ENCODE data around the gene PRMT5.

Gene PRMT5

DNA sequence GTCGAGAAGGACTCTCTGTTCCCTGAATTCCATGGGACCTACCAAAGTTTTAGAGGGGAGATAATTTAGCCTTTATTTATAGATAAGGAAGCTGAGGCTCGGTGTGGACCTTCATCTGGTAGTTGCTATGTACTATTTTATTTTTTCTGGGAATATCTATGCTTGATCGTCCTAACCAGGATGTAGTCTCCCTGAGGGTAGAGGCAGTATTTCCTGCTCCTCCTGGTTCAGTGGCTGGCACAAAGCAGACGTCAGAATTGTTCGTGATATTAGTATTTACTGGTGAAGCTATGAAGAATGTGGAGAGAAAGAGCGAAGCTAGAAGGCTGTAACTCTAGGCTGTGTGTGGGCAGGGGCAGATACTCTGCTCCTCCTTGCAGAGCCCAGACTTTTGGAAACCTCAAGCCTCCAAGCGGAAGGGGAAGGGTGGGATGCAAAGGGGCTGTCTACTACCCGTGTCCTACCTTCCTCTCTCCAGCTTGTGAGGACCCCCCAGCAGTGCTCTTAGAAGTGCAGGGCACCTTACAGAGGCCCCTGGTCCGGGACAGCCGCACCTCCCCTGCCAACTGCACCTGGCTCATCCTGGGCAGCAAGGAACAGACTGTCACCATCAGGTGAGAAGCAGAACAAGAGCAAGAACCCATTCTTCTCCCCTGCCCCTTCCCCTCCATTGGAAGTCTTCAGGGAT lies 56.2 kb downstream of the PRMT5 start:
- no peak for DNase-seq

DNA sequence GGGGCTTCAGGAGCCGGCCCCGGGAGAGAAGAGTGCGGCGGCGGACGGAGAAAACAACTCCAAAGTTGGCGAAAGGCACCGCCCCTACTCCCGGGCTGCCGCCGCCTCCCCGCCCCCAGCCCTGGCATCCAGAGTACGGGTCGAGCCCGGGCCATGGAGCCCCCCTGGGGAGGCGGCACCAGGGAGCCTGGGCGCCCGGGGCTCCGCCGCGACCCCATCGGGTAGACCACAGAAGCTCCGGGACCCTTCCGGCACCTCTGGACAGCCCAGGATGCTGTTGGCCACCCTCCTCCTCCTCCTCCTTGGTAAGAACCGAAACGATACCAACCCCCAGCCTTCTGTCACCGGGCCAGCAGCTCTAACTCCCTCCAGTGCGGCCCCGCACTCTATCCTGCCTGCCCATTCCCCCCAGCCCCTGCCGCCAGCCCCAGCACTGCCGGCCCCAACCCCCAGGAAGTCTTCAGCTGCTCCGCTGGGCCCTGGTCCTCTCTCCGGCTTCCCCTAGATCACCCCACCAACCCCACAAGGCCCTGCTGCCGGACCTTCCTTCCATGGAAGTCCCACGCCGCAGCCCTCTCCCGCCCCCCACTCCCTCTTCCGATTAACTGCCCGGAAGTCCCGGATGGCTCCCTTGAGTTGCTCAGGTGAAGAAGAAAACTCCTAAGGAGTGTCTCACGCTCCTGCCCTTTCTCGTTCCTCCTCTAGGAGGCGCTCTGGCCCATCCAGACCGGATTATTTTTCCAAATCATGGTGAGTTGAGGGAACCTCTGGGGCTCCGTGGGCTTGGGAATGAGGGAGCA lies 56.9 kb downstream of the PRMT5 start:
- DNase-seq = peak; percentile 69

DNA sequence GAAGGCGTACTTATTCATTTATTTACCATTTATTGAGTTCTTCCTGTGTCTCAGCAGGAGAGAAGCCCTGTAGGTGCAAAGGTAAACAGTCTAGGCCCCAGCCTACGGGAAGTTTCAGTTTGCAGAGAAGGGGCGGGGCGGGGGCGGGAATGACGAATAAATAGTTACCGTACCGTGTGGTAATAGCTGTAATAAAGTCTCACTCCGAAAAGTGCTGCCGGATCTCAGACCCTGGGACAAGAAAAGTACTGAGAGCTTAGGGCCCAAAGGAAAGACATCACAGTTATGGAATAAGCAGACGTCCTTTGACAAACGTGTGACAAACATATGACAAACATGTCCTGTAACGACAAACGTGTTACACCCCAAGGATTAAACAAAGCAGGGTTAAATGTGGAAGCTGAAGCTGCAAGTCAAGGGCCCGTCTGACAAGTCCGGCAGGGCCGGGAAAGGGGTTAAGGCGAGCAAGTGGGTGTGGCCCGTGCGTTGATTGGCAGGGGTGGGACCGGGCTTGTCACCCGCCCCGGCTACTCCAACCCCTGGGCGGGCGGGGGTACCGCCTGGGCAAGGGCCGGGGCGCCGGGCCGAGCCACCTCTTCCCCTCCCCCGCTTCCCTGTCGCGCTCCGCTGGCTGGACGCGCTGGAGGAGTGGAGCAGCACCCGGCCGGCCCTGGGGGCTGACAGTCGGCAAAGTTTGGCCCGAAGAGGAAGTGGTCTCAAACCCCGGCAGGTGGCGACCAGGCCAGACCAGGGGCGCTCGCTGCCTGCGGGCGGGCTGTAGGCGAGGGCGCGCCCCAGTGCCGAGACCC lies 57.7 kb downstream of the PRMT5 start, which contains the start of gene LRP10:
Gene LRP10, plus strand, starts transcription at position 517 of the 809 bp plus-strand sequence. CDS start 564 bp downstream, outside the sequence.
- DNase-seq = peak; percentile 58

GRCh38 chr14:22870811-22871223 lies 58.4 kb downstream of the PRMT5 start:
- DNase-seq = no peak
